Left ventricle myocardium inferior (tissue), 1 donor: ENCODE data around the gene ST3GAL2. TPM values are rescaled to one million over a fixed set of nuclear protein-coding genes. Genes with fewer than 3 reads are reported as not detected.

Experiments
- DNase-seq: peaks from one replicate; pipeline ENCODE4 v3.0.0-alpha.2; 2020
- H3K27ac ChIP-seq: fragments of 200-600 bp; replicated peaks from 2 replicates; pipeline ENCODE4 v1.8.0; 2021
- H3K27me3 ChIP-seq: fragments of 200-600 bp; 2 replicates; pipeline ENCODE4 v1.8.0; 2021; ENCODE audit warnings: low read depth
- H3K36me3 ChIP-seq: fragments of 200-600 bp; 2 replicates; pipeline ENCODE4 v1.8.0; 2021
- H3K4me1 ChIP-seq: fragments of 200-600 bp; 2 replicates; pipeline ENCODE4 v1.8.0; 2021
- H3K4me3 ChIP-seq: fragments of 200-600 bp; 2 replicates; pipeline ENCODE4 v1.8.0; 2021; ENCODE audit warnings: mild to moderate bottlenecking, moderate library complexity
- H3K9me3 ChIP-seq: fragments of 200-600 bp; replicated peaks from 2 replicates; pipeline ENCODE4 v1.8.0; 2021
- CTCF ChIP-seq: fragments of 200-600 bp; IDR thresholded peaks from 2 replicates; pipeline ENCODE4 v1.8.0; 2021; ENCODE audit warnings: antibody characterized with exemption, mild to moderate bottlenecking, borderline replicate concordance
- intact Hi-C: fragments of 100-400 bp; cut with micrococcal nuclease; formaldehyde crosslinking; loops from one replicate; pipeline ENCODE4 v1.11.0; 2022
- total RNA-seq: library from RNA; stranded (reverse); fragmentation: NEBNext Ultra II Directional; extraction: Animal tissue kit (Norgen Biotek cat#: 25700); gene quantifications from one replicate; pipeline ENCODE4 v1.2.1, GENCODE V29; 2021
- donor health status: DM: no; HTN: yes; CAD: no; lungs with severe emphysema.

The ST3GAL2 gene
- total RNA-seq, 1 donor from 2014 or later, result 22.3 TPM

DNA sequence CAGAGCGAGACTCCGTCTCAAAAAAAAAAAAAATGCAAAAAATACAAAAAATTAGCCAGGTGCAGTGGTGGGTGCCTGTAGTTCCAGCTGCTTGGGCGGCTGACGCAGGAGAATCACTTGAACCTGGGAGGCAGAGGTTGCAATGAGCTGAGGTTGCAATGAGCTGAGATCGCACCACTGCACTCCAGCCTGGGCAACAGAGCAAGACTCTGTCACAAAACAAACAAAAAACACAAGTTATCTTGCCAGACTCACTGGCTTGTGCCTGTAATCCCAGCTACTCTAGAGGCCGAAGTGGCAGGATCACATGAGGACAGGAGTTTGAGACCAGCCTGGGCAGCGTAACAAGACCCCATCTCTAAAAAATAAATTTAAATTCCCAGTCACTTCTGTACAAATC lies 3.4 kb upstream of the ST3GAL2 start:
- no peak for DNase-seq
- intact Hi-C loops, result no loop called here
- no peaks in the 10 kb centered on the region for H3K27me3 ChIP-seq
- no peak for TF ChIP-seq CTCF
- H3K4me3 ChIP-seq, result no peak overlapping the region
- peaks cover 22% of the 10 kb centered on the region for H3K4me1 ChIP-seq
- no peaks in the 10 kb centered on the region for H3K36me3 ChIP-seq
- H3K27ac ChIP-seq, result no peak overlapping the region
- no peaks in the 10 kb centered on the region for H3K9me3 ChIP-seq

- no peak overlapping the region for H3K27ac ChIP-seq
- H3K4me1 ChIP-seq, result peaks cover 30% of the 10 kb centered on the region
- H3K4me3 ChIP-seq, result no peak overlapping the region
- no peak for DNase-seq
- no peak for TF ChIP-seq CTCF
- no peaks in the 10 kb centered on the region for H3K27me3 ChIP-seq
- H3K9me3 ChIP-seq, result no peaks in the 10 kb centered on the region
- intact Hi-C loops, result no loop called here
- H3K36me3 ChIP-seq, result no peaks in the 10 kb centered on the region
Observed at GRCh38 chr16:70441406-70441990, 2.6 kb upstream of the ST3GAL2 start.

DNA sequence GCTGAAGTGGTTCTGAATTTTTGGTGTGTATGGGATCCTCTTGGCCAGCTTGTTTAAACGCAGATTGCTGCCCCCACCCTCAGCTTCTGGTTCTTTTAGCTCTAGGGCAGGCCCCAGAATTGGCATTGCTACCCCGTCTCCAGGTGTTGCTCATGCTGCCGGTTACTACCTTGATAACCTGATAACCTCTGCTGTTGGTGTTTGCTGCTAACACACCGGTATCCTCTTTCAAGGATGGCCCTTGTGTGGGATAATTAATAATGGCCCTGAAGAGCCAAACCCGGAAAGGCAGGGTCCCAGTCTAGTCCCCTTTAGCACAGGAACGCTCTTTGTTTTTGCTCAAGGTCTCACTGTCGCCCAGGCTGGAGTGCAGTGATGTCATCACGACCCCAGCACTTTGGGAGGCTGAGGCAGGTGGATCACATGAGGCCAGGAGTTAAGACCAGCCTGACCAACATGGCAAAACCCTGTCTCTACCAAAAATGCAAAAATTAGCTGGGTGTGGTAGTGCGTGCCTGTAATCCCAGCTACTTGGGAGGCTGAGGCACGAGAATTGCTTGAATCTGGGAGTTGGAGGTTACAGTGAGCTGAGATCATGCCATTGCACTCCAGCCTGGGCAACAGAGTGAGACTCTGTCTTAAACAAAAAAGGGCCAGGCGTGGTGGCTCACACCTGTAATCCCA lies 1.3 kb upstream of the ST3GAL2 start:
- DNase-seq, result no peak
- Histone ChIP-seq H3K4me1 (peaks cover 39% of the 10 kb centered on the region), H3K27me3 (no peaks in the 10 kb centered on the region), H3K4me3 (peak overlapping the region; percentile 90), H3K36me3 (no peaks in the 10 kb centered on the region), H3K9me3 (no peaks in the 10 kb centered on the region), H3K27ac (peak overlapping the region; percentile 88)
- no peak for TF ChIP-seq CTCF
- intact Hi-C loops, result no loop called here

DNA sequence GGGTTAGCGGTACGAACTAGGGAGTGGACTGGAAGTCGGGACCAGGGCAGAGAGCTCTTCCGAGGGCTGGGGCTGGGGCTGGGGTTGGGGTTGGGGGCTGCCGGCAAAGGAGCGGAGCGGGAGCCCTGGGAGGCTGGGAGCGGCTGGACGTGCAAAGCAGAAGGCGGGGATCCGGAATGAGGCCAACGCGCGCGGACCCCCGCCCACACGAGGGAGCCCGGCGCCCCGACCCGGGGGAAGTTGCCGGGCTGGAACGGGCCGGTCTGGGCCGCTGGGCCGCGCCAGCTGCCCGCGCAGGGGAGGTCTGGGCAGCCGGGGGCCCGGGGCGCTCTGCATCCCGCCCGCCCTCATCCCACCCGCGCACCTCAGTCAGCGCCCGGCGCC lies 323 bp downstream of the ST3GAL2 start:
- Histone ChIP-seq H3K4me1 (peaks cover 55% of the 10 kb centered on the region), H3K27ac (peak overlapping the region; percentile 88)

More for the DNA sequence above, 323 bp downstream of the ST3GAL2 start:
- Histone ChIP-seq H3K36me3 (no peaks in the 10 kb centered on the region), H3K9me3 (no peaks in the 10 kb centered on the region), H3K4me3 (peak overlapping the region; percentile 90), H3K27me3 (no peaks in the 10 kb centered on the region)
- no peak for TF ChIP-seq CTCF
- intact Hi-C loops, result loop anchor here (10.0 kb wide), 1 partner anchor 54 kb away; no protein-coding TSS in a partner anchor
- DNase-seq, result peak; percentile 32
